BE2C (cell line): ENCODE results near the gene TGFBR1.

Source experiments
- DNase-seq: peaks from one replicate; pipeline ENCODE4 v3.0.0-alpha.2; 2020
- H3K27me3 ChIP-seq: fragments of 250-450 bp; sonication (Bioruptor Pico); 2 replicates; pipeline ENCODE4 v1.5.1; 2020; ENCODE audit warnings: mild to moderate bottlenecking
- H3K36me3 ChIP-seq: fragments of 250-450 bp; sonication (Bioruptor Pico); 2 replicates; pipeline ENCODE4 v1.5.1; 2020; ENCODE audit warnings: mild to moderate bottlenecking
- H3K4me1 ChIP-seq: fragments of 250-450 bp; sonication (Bioruptor Pico); 2 replicates; pipeline ENCODE4 v1.5.1; 2020
- H3K4me3 ChIP-seq: 2 replicates; pipeline ENCODE4 v1.5.1; 2011; ENCODE audit warnings: low read depth, low read length
- H3K9me3 ChIP-seq: fragments of 250-450 bp; sonication (Bioruptor Pico); 2 replicates; pipeline ENCODE4 v1.5.1; 2020
- TF ChIP-seq, protein P1 (sequence below): IDR thresholded peaks from 2 replicates; pipeline ENCODE4 v1.5.1; 2012; ENCODE audit warnings: mild to moderate bottlenecking, low read depth, low read length

TGFBR1 gene

DNA sequence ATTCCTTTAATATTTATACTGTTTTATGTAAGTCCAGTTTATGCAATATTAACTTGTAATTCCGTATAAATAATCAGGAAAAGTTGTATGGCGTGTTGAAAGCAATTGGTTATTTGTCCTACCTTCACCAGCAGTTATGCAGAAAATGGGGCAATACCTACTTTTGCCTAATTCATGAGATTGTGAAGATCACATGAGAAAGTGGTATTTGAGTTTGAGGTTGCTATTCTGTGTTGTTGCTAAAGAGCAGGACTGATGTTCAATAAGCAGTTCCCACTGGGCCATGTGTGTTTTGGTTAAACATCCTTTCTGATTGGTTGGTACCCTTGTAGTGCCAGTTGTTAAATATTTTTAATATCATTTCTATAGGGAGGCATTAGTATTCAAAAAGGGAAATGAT lies 3.2 kb downstream of the TGFBR1 start:
- Histone ChIP-seq H3K4me3 (no peak overlapping the region), H3K4me1 (no peaks in the 10 kb centered on the region; the same call in 1 of the 2 replicates), H3K36me3 (no peaks in the 10 kb centered on the region), H3K9me3 (no peaks in the 10 kb centered on the region), H3K27me3 (no peaks in the 10 kb centered on the region)
- TF ChIP-seq, protein P1, sequence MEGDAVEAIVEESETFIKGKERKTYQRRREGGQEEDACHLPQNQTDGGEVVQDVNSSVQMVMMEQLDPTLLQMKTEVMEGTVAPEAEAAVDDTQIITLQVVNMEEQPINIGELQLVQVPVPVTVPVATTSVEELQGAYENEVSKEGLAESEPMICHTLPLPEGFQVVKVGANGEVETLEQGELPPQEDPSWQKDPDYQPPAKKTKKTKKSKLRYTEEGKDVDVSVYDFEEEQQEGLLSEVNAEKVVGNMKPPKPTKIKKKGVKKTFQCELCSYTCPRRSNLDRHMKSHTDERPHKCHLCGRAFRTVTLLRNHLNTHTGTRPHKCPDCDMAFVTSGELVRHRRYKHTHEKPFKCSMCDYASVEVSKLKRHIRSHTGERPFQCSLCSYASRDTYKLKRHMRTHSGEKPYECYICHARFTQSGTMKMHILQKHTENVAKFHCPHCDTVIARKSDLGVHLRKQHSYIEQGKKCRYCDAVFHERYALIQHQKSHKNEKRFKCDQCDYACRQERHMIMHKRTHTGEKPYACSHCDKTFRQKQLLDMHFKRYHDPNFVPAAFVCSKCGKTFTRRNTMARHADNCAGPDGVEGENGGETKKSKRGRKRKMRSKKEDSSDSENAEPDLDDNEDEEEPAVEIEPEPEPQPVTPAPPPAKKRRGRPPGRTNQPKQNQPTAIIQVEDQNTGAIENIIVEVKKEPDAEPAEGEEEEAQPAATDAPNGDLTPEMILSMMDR, result no peak
- DNase-seq, result no peak

- TF ChIP-seq, protein P1, result no peak
- H3K4me1 ChIP-seq, result no peaks in the 10 kb centered on the region
- H3K9me3 ChIP-seq, result no peaks in the 10 kb centered on the region
- H3K36me3 ChIP-seq, result no peaks in the 10 kb centered on the region
- DNase-seq, result no peak
- H3K4me3 ChIP-seq, result no peak overlapping the region
- H3K27me3 ChIP-seq, result no peaks in the 10 kb centered on the region
Observed at GRCh38 chr9:99109522-99109921, 4.6 kb downstream of the TGFBR1 start.

- Histone ChIP-seq H3K4me3 (no peak overlapping the region), H3K4me1 (no peaks in the 10 kb centered on the region), H3K36me3 (no peaks in the 10 kb centered on the region), H3K9me3 (no peaks in the 10 kb centered on the region), H3K27me3 (no peaks in the 10 kb centered on the region)
- TF ChIP-seq, protein P1, result no peak
- no peak for DNase-seq
Observed at GRCh38 chr9:99112750-99113413, 8.0 kb downstream of the TGFBR1 start.

GRCh38 chr9:99113414-99114048 lies 8.6 kb downstream of the TGFBR1 start:
- TF ChIP-seq, protein P1, result no peak
- no peaks in the 10 kb centered on the region for H3K9me3 ChIP-seq
- no peaks in the 10 kb centered on the region for H3K36me3 ChIP-seq
- no peaks in the 10 kb centered on the region for H3K4me1 ChIP-seq
- H3K4me3 ChIP-seq, result no peak overlapping the region
- H3K27me3 ChIP-seq, result no peaks in the 10 kb centered on the region
- DNase-seq, result no peak

DNA sequence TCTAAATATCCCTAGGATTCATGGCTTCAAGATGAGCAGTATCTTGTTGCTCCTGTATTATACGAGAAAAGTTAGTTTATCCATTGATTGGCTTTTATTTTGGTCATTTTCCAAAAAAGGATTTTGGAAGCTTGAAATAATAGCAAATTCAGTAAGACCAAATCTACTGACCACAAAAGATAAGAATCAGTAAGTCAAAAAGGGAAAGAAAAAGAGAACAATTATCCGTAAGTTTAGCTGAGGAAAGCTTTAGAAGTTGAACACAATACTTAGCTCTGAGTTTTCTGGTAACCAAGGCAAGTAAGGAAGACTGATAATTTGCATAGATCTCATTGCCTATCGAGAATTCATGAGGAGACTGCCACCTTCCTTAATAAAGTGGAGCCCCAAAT lies 9.1 kb downstream of the TGFBR1 start:
- Histone ChIP-seq H3K27me3 (no peaks in the 10 kb centered on the region), H3K4me1 (no peaks in the 10 kb centered on the region), H3K36me3 (no peaks in the 10 kb centered on the region), H3K4me3 (no peak overlapping the region), H3K9me3 (no peaks in the 10 kb centered on the region)
- no peak for DNase-seq
- TF ChIP-seq, protein P1, result no peak

- TF ChIP-seq, protein P1, result no peak
- no peaks in the 10 kb centered on the region for H3K27me3 ChIP-seq
- DNase-seq, result no peak
- no peaks in the 10 kb centered on the region for H3K4me1 ChIP-seq
- no peaks in the 10 kb centered on the region for H3K9me3 ChIP-seq
- H3K4me3 ChIP-seq, result no peak overlapping the region
- H3K36me3 ChIP-seq, result no peaks in the 10 kb centered on the region
Observed at GRCh38 chr9:99114846-99115500, 10.1 kb downstream of the TGFBR1 start.
